Neural cell (in vitro differentiated cells): ENCODE data around the gene CLDN15. TPM values are rescaled to one million over a fixed set of nuclear protein-coding genes. Genes with fewer than 3 reads are reported as not detected.
A peak's percentile ranks its signal among the peaks of the same experiment; 100 is the strongest.

Experiments used
- H2AFZ ChIP-seq: fragments of 200-600, 300-800 bp; sonication (generic), shearing (Covaris generic); 2 replicates; pipeline ENCODE4 v1.6.0; 2014; ENCODE audit warnings: low read depth, mild to moderate bottlenecking, antibody characterized with exemption, low read length, moderate library complexity
- H3F3A ChIP-seq: fragments of 200-600 bp; shearing (Covaris generic); 2 replicates; pipeline ENCODE4 v1.6.1; 2016; ENCODE audit warnings: mild to moderate bottlenecking, moderate library complexity, mixed read lengths, antibody characterized with exemption, low read length; ENCODE audit not compliant: insufficient read depth, poor library complexity, severe bottlenecking
- H3K27ac ChIP-seq: fragments of 200-600, 300-800 bp; sonication (generic), shearing (Covaris generic); 2 replicates; pipeline ENCODE4 v1.5.1; 2014; ENCODE audit warnings: mild to moderate bottlenecking, low read length, moderate library complexity
- H3K27me3 ChIP-seq: fragments of 300-800, 200-600 bp; sonication (generic), shearing (Covaris generic); 2 replicates; pipeline ENCODE4 v1.6.0; 2014; ENCODE audit warnings: mild to moderate bottlenecking, low read depth, low read length, moderate library complexity; ENCODE audit not compliant: insufficient read depth
- H3K36me3 ChIP-seq: fragments of 300-800, 200-600 bp; sonication (generic), shearing (Covaris generic); 2 replicates; pipeline ENCODE4 v1.5.1; 2014; ENCODE audit warnings: mild to moderate bottlenecking, antibody characterized with exemption, low read length, moderate library complexity; ENCODE audit not compliant: insufficient read depth
- H3K4me2 ChIP-seq: fragments of 300-800, 200-600 bp; sonication (generic), shearing (Covaris generic); 2 replicates; pipeline ENCODE4 v1.6.0; 2014; ENCODE audit warnings: mild to moderate bottlenecking, low read length
- H3K4me3 ChIP-seq: fragments of 300-800, 200-600 bp; sonication (generic), shearing (Covaris generic); 2 replicates; pipeline ENCODE4 v1.5.1; 2014; ENCODE audit warnings: mild to moderate bottlenecking, low read length, moderate library complexity
- H3K79me2 ChIP-seq: fragments of 200-600 bp; shearing (Covaris generic); replicated peaks from 2 replicates; pipeline ENCODE4 v1.6.0; 2014; ENCODE audit warnings: mild to moderate bottlenecking, low read length, moderate library complexity; ENCODE audit not compliant: insufficient read depth
- H3K9ac ChIP-seq: fragments of 300-800, 200-600 bp; sonication (generic), shearing (Covaris generic); 2 replicates; pipeline ENCODE4 v1.6.1; 2016; ENCODE audit warnings: mild to moderate bottlenecking, low read length, mixed read lengths
- H3K9me2 ChIP-seq: fragments of 200-600 bp; shearing (Covaris generic); 2 replicates; pipeline ENCODE4 v1.6.1; 2016; ENCODE audit warnings: mild to moderate bottlenecking, low read length, mixed read lengths; ENCODE audit not compliant: insufficient read depth
- H3K9me3 ChIP-seq: fragments of 200-600, 300-800 bp; sonication (generic), shearing (Covaris generic); 2 replicates; pipeline ENCODE4 v1.6.1; 2016; ENCODE audit warnings: mild to moderate bottlenecking, mixed run types, low read length, moderate library complexity, mixed read lengths
- H4K20me1 ChIP-seq: fragments of 200-600 bp; shearing (Covaris generic); 2 replicates; pipeline ENCODE4 v1.6.1; 2016; ENCODE audit warnings: mild to moderate bottlenecking, mixed run types; ENCODE audit not compliant: insufficient read depth
- EP300 ChIP-seq: fragments of 450-650 bp; conservative IDR thresholded peaks from 2 replicates; pipeline ENCODE4 v1.6.1; 2014; ENCODE audit warnings: antibody characterized with exemption, mild to moderate bottlenecking, moderate library complexity; ENCODE audit not compliant: poor library complexity, severe bottlenecking
- EZH2 ChIP-seq: fragments of 200-600, 300-800 bp; shearing (Covaris generic), sonication (generic); IDR thresholded peaks from 2 replicates; pipeline ENCODE4 v1.6.1; 2014; ENCODE audit warnings: antibody characterized with exemption, low read length, borderline replicate concordance, mild to moderate bottlenecking; ENCODE audit not compliant: insufficient read depth, poor library complexity, severe bottlenecking
- MXI1 ChIP-seq: fragments of 450-650 bp; conservative IDR thresholded peaks from 2 replicates; pipeline ENCODE4 v1.6.1; 2014; ENCODE audit warnings: antibody characterized with exemption, mild to moderate bottlenecking; ENCODE audit not compliant: poor library complexity, severe bottlenecking
- POLR2AphosphoS5 ChIP-seq: IDR thresholded peaks from 2 replicates; pipeline ENCODE4 v1.6.1; 2012
- RAD21 ChIP-seq: fragments of 450-650 bp; conservative IDR thresholded peaks from 2 replicates; pipeline ENCODE4 v1.6.1; 2014; ENCODE audit warnings: antibody characterized with exemption, mild to moderate bottlenecking, moderate library complexity
- SMC3 ChIP-seq: fragments of 450-650 bp; conservative IDR thresholded peaks from 2 replicates; pipeline ENCODE4 v1.6.1; 2014; ENCODE audit warnings: antibody characterized with exemption, mild to moderate bottlenecking, moderate library complexity; ENCODE audit not compliant: poor library complexity
- TAF1 ChIP-seq: IDR thresholded peaks from 2 replicates; pipeline ENCODE4 v1.6.1; 2012; ENCODE audit warnings: low read depth
- polyA plus RNA-seq: library from polyadenylated mRNA; depleted of rRNA; stranded (reverse); fragments of >200 nt; gene quantifications from 2 replicates; pipeline ENCODE4 v1.2.3, GENCODE V29; 2014
- TF ChIP-seq, protein P1 (sequence below): IDR thresholded peaks from 2 replicates; pipeline ENCODE4 v1.6.1; 2012; ENCODE audit warnings: borderline replicate concordance
- TF ChIP-seq, protein P2 (sequence below): fragments of 450-650 bp; IDR thresholded peaks from 2 replicates; pipeline ENCODE4 v1.5.1; 2014; ENCODE audit warnings: antibody characterized with exemption, mild to moderate bottlenecking, moderate library complexity; ENCODE audit not compliant: poor library complexity, severe bottlenecking

The CLDN15 gene
- polyA plus RNA-seq, 1 donor from 2014 or later = 10.9 TPM

DNA sequence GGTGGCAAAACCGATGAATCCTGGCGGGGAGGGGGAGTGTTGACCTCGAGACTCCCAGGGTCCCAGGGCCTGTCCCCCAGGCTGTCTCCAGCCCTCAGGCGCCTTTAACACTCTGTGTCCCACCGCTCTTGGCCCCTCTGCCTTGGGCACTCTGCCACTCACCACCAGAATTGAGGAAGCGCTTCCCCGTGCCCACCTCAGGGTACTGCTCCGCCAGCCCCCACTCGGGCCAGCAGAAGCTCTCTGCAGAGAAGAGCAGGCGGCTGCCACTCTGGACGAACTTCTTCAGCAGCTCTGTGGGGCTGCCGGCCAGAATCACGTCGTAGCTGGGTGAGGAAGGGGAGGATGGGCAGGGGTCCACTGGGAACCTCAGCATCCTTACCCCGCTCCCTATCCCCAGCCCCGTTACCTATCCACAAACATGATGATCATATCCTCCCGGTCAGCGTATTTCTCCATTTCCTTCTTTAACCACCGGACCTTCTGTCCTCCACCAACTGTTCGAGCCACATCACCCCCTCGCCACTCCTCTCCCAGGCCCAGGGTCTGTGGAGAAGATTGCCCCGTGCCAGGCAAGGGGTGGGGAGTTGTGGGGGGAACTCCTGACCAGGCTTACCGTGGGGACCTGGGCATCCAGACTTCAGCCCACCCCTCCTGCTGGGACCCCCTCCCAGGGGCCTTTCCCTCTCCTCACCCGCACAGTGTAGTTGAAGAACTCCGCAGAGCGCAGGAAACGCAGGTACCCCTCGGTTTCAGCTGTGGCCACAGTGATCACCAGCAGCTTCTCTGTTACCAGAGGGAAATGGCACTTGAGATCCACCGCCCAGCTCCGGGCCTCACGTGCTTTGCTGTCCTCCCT lies 21.4 kb downstream of the CLDN15 start:
- H3F3A ChIP-seq = no peaks in the 10 kb centered on the region
- H3K36me3 ChIP-seq = no peaks in the 10 kb centered on the region
- no peak for TF ChIP-seq MXI1
- no peak for TF ChIP-seq SMC3
- TF ChIP-seq TAF1 = no peak
- TF ChIP-seq, protein P1, sequence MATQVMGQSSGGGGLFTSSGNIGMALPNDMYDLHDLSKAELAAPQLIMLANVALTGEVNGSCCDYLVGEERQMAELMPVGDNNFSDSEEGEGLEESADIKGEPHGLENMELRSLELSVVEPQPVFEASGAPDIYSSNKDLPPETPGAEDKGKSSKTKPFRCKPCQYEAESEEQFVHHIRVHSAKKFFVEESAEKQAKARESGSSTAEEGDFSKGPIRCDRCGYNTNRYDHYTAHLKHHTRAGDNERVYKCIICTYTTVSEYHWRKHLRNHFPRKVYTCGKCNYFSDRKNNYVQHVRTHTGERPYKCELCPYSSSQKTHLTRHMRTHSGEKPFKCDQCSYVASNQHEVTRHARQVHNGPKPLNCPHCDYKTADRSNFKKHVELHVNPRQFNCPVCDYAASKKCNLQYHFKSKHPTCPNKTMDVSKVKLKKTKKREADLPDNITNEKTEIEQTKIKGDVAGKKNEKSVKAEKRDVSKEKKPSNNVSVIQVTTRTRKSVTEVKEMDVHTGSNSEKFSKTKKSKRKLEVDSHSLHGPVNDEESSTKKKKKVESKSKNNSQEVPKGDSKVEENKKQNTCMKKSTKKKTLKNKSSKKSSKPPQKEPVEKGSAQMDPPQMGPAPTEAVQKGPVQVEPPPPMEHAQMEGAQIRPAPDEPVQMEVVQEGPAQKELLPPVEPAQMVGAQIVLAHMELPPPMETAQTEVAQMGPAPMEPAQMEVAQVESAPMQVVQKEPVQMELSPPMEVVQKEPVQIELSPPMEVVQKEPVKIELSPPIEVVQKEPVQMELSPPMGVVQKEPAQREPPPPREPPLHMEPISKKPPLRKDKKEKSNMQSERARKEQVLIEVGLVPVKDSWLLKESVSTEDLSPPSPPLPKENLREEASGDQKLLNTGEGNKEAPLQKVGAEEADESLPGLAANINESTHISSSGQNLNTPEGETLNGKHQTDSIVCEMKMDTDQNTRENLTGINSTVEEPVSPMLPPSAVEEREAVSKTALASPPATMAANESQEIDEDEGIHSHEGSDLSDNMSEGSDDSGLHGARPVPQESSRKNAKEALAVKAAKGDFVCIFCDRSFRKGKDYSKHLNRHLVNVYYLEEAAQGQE = no peak
- TF ChIP-seq RAD21 = no peak
- TF ChIP-seq EP300 = no peak
- TF ChIP-seq, protein P2, sequence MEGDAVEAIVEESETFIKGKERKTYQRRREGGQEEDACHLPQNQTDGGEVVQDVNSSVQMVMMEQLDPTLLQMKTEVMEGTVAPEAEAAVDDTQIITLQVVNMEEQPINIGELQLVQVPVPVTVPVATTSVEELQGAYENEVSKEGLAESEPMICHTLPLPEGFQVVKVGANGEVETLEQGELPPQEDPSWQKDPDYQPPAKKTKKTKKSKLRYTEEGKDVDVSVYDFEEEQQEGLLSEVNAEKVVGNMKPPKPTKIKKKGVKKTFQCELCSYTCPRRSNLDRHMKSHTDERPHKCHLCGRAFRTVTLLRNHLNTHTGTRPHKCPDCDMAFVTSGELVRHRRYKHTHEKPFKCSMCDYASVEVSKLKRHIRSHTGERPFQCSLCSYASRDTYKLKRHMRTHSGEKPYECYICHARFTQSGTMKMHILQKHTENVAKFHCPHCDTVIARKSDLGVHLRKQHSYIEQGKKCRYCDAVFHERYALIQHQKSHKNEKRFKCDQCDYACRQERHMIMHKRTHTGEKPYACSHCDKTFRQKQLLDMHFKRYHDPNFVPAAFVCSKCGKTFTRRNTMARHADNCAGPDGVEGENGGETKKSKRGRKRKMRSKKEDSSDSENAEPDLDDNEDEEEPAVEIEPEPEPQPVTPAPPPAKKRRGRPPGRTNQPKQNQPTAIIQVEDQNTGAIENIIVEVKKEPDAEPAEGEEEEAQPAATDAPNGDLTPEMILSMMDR = no peak
- no peak for TF ChIP-seq POLR2AphosphoS5
- no peak for TF ChIP-seq EZH2
- no peaks in the 10 kb centered on the region for H4K20me1 ChIP-seq
- H3K9ac ChIP-seq = peak overlapping the region; percentile 80
- H3K27ac ChIP-seq = no peak overlapping the region
- H3K9me2 ChIP-seq = no peaks in the 10 kb centered on the region
- peak overlapping the region; percentile 94 for H3K4me3 ChIP-seq
- peaks cover 22% of the 10 kb centered on the region for H3K79me2 ChIP-seq
- peak overlapping the region; percentile 88 for H3K4me2 ChIP-seq
- no peaks in the 10 kb centered on the region for H3K9me3 ChIP-seq
- H3K27me3 ChIP-seq = no peaks in the 10 kb centered on the region
- no peak overlapping the region for H2AFZ ChIP-seq

DNA sequence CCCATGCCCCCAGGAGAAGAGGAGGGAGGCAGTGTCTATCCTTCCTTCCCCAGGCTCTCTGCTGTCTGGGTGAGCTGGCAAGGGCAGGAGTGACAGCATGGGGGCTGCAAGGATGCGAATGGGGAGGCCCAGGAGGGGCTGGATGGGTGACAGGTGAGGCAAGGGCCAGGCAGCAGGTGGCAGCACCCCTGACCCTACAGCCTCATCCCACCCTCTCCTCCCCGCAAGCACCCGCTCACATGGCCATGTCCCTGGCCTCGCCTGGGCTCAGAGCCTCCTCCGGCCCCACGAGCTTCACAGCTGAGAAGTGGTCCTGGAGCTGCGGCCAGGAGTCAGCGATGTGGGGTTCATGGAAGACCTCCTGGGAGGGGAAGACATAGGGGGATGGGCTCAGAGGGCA lies 25.6 kb downstream of the CLDN15 start:
- Histone ChIP-seq H3K9me2 (no peaks in the 10 kb centered on the region), H3K4me3 (no peak overlapping the region), H3K36me3 (no peaks in the 10 kb centered on the region), H4K20me1 (no peaks in the 10 kb centered on the region), H3K9me3 (no peaks in the 10 kb centered on the region), H3F3A (no peaks in the 10 kb centered on the region), H3K27ac (no peak overlapping the region), H3K79me2 (peaks cover 6% of the 10 kb centered on the region), H3K9ac (no peak overlapping the region), H3K4me2 (no peak overlapping the region), H2AFZ (no peak overlapping the region), H3K27me3 (no peaks in the 10 kb centered on the region)
- TF ChIP-seq EP300 = no peak
- TF ChIP-seq, protein P1 = no peak
- TF ChIP-seq SMC3 = no peak
- TF ChIP-seq POLR2AphosphoS5 = no peak
- TF ChIP-seq TAF1 = no peak
- no peak for TF ChIP-seq EZH2
- TF ChIP-seq, protein P2 = no peak
- no peak for TF ChIP-seq MXI1
